Kidney (tissue), 14 donors: ENCODE data around the gene LIMK1. TPM values are rescaled to one million over a fixed set of nuclear protein-coding genes. Genes with fewer than 3 reads are reported as not detected.

Experiments
- DNase-seq, 5 donors: peaks; one replicate each; pipeline ENCODE4 v3.0.0-alpha.2; 2013 to 2020
- FAIRE-seq: peaks from 2 replicates; lab custom pipeline; 2012; peaks lifted over from hg19 to GRCh38; lab: Jason Lieb, UNC
- H3K27ac ChIP-seq, 2 donors: one replicate each; pipeline ENCODE4 v1.7.0; 2013; ENCODE audit warnings: low read depth in 2 of 2, low read length in 2 of 2, inconsistent platforms in 1 of 2
- H3K27me3 ChIP-seq: one replicate; pipeline ENCODE4 v1.7.1; 2013; ENCODE audit warnings: low read length, inconsistent platforms; ENCODE audit not compliant: control insufficient read depth, insufficient read depth
- H3K36me3 ChIP-seq, 3 donors: one replicate each; pipeline versions ENCODE4 v1.7.0 to v1.7.1; 2013; ENCODE audit warnings: low read length in 3 of 3, control low read depth in 1 of 3, inconsistent platforms in 1 of 3; ENCODE audit not compliant: insufficient read depth in 3 of 3, control insufficient read depth in 2 of 3
- H3K4me1 ChIP-seq, 3 donors: one replicate each; pipeline versions ENCODE4 v1.7.0 to v1.7.1; 2013; ENCODE audit warnings: low read length in 3 of 3, inconsistent platforms in 1 of 3, low read depth in 1 of 3; ENCODE audit not compliant: control insufficient read depth in 2 of 3, insufficient read depth in 2 of 3
- H3K4me3 ChIP-seq, 3 donors: one replicate each; pipeline versions ENCODE4 v1.7.0 to v1.8.1; 2013; ENCODE audit warnings: low read length in 3 of 3, control low read depth in 1 of 3, inconsistent platforms in 1 of 3
- H3K9ac ChIP-seq, 3 donors: one replicate each; pipeline versions ENCODE4 v1.7.0 to v1.7.1; 2013; ENCODE audit warnings: low read length in 3 of 3, control low read depth in 1 of 3, inconsistent platforms in 1 of 3
- H3K9me3 ChIP-seq, 3 donors: one replicate each; pipeline versions ENCODE4 v1.7.0 to v1.7.1; 2013; ENCODE audit warnings: low read length in 3 of 3, control low read depth in 1 of 3, inconsistent platforms in 1 of 3; ENCODE audit not compliant: control insufficient read depth in 2 of 3, insufficient read depth in 1 of 3
- CTCF ChIP-seq: IDR thresholded peaks from 3 replicates; pipeline ENCODE4 v1.5.1; 2012; ENCODE audit warnings: mild to moderate bottlenecking, moderate library complexity, borderline replicate concordance; ENCODE audit not compliant: insufficient read depth; ENCODE audit errors: extremely low read depth
- intact Hi-C: fragments of 100-400 bp; cut with DNase I; formaldehyde crosslinking; loops from one replicate; pipeline ENCODE4 v1.11.1; 2022
- polyA plus RNA-seq: library from polyadenylated mRNA; stranded (reverse); fragments of 350-450 nt; fragmentation: Illumina TruSeq; extraction: RNeasy Lipid Tissue Mini Kit (QIAGEN cat#74804); gene quantifications from one replicate; pipeline ENCODE4 v1.2.3, GENCODE V29; 2014; ENCODE audit warnings: low read depth, low replicate concordance; ENCODE audit not compliant: insufficient read depth
- total RNA-seq: library from RNA; stranded (reverse); fragmentation: NEBNext Ultra II Directional; extraction: Animal tissue kit (Norgen Biotek cat#: 25700); gene quantifications from one replicate; pipeline ENCODE4 v1.2.1, GENCODE V29; 2021
- donor health status: control.
- donor health status: control.
- donor health status: control.
- donor health status: control.
- donor health status: control.
- donor health status: DM: yes; HTN: yes; CAD: no.
- donor health status: Normal renal cell carcinoma (clear cell type).

LIMK1 gene
- total and polyA plus RNA-seq, 2 donors from 2014 or later = 9.1 to 23.8 TPM

DNA sequence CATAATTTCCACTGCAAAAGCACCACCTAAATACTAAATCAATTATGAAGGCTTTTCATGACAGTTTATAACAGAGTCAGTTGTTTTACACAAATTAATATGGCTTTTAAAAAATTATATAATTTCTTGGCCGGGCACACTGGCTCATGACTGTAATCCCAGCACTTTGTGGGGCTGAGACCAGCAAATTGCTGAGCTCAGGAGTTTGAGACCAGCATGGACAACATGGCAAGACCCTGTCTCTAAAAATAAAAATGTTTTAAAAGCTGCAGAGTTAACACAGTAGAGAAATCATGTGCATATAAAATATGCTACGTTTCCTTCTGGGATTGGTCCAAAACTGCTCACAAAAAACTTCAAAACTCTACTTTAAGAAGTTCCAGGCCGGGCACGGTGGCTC, 46.9 kb downstream of the LIMK1 start:
- no peak for FAIRE-seq

GRCh38 chr7:74134117-74134620, 50.6 kb downstream of the LIMK1 start:
- Histone ChIP-seq H3K36me3 (no peaks in the 10 kb centered on the region), H3K27ac (no peak overlapping the region), H3K4me1 (no peaks in the 10 kb centered on the region), H3K9me3 (no peaks in the 10 kb centered on the region), H3K27me3 (no peaks in the 10 kb centered on the region), H3K4me3 (no peak overlapping the region), H3K9ac (no peak overlapping the region)
- intact Hi-C loops = no loop called here
- DNase-seq (peak in 1 of 5 donors; percentile 16), FAIRE-seq (no peak)
- TF ChIP-seq CTCF = no peak

More for the DNA sequence above, 46.9 kb downstream of the LIMK1 start:
- H3K27me3 ChIP-seq = no peaks in the 10 kb centered on the region
- H3K4me3 ChIP-seq = no peak overlapping the region
- H3K27ac ChIP-seq = no peak overlapping the region
- DNase-seq = no peak
- H3K4me1 ChIP-seq = no peaks in the 10 kb centered on the region
- no peaks in the 10 kb centered on the region for H3K9me3 ChIP-seq
- no peak overlapping the region for H3K9ac ChIP-seq
- no peak for TF ChIP-seq CTCF
- no peaks in the 10 kb centered on the region for H3K36me3 ChIP-seq
- intact Hi-C loops = no loop called here

GRCh38 chr7:74138334-74138867, 54.8 kb downstream of the LIMK1 start:
- H3K27me3 ChIP-seq = no peaks in the 10 kb centered on the region
- H3K27ac ChIP-seq = no peak overlapping the region
- no peak for FAIRE-seq

More at GRCh38 chr7:74138334-74138867, 54.8 kb downstream of the LIMK1 start:
- TF ChIP-seq CTCF = no peak
- no peak for DNase-seq
- no peak overlapping the region for H3K9ac ChIP-seq
- intact Hi-C loops = no loop called here
- no peaks in the 10 kb centered on the region for H3K4me1 ChIP-seq
- H3K36me3 ChIP-seq = no peaks in the 10 kb centered on the region
- H3K4me3 ChIP-seq = no peak overlapping the region
- H3K9me3 ChIP-seq = no peaks in the 10 kb centered on the region
